Measurements from ENCODE around the gene RNF138.
"Not testable (repeated sequence)": the region's sequence is repeated elsewhere in the genome, so short reads cannot be mapped to it uniquely, and the experiment has no call there.

Gene RNF138

GRCh38 chr18:32086881-32087280 lies 4.8 kb upstream of the RNF138 start:
- no peak overlapping the region for H3K27ac Mint-ChIP-seq
- no peak for DNase-seq

GRCh38 chr18:32090831-32091230 lies 843 bp upstream of the RNF138 start:
- H3K27me3 Mint-ChIP-seq, H3K9me3 Mint-ChIP-seq, DNase-seq: not testable (repeated sequence)
- Mint-ChIP-seq H3K4me3 (peak overlapping the region; percentile 23), H3K36me3 (ENCODE audit: low read depth) (peaks cover 33% of the 10 kb centered on the region), H3K27ac (peak overlapping the region; percentile 79), H3K4me1 (ENCODE audit: low read depth) (peaks cover 39% of the 10 kb centered on the region)

More at GRCh38 chr18:32086881-32087280, 4.8 kb upstream of the RNF138 start:
- Mint-ChIP-seq H3K9me3 (no peaks in the 10 kb centered on the region), H3K27me3 (no peaks in the 10 kb centered on the region), H3K36me3 (ENCODE audit: low read depth) (peaks cover under 1% of the 10 kb centered on the region), H3K4me3 (no peak overlapping the region), H3K4me1 (ENCODE audit: low read depth) (peaks cover 38% of the 10 kb centered on the region)

GRCh38 chr18:32091325-32091723 lies 350 bp upstream of the RNF138 start:
- Mint-ChIP-seq H3K4me3 (peak overlapping the region; percentile 99), H3K4me1 (ENCODE audit: low read depth) (peaks cover 41% of the 10 kb centered on the region), H3K27ac (peak overlapping the region; percentile 98), H3K9me3 (no peaks in the 10 kb centered on the region), H3K27me3 (no peaks in the 10 kb centered on the region), H3K36me3 (ENCODE audit: low read depth) (peaks cover 37% of the 10 kb centered on the region)
- no peak for DNase-seq

GRCh38 chr18:32092422-32093101 lies 888 bp downstream of the RNF138 start:
- peaks cover 46% of the 10 kb centered on the region for H3K36me3 Mint-ChIP-seq (ENCODE audit: low read depth)
- peak; percentile 100 for DNase-seq

GRCh38 chr18:32093102-32093511 lies 1.4 kb downstream of the RNF138 start:
- Mint-ChIP-seq H3K27ac (peak overlapping the region; percentile 97), H3K9me3 (no peaks in the 10 kb centered on the region)
- peak; percentile 67 for DNase-seq

More at GRCh38 chr18:32092422-32093101, 888 bp downstream of the RNF138 start:
- H3K27ac Mint-ChIP-seq = peak overlapping the region; percentile 99
- peak overlapping the region; percentile 99 for H3K4me3 Mint-ChIP-seq
- H3K9me3 Mint-ChIP-seq = no peaks in the 10 kb centered on the region
- peaks cover 41% of the 10 kb centered on the region for H3K4me1 Mint-ChIP-seq (ENCODE audit: low read depth)
- no peaks in the 10 kb centered on the region for H3K27me3 Mint-ChIP-seq

GRCh38 chr18:32093523-32093922 lies 1.8 kb downstream of the RNF138 start:
- H3K9me3 Mint-ChIP-seq = no peaks in the 10 kb centered on the region
- DNase-seq = no peak
- H3K4me1 Mint-ChIP-seq (ENCODE audit: low read depth) = peaks cover 43% of the 10 kb centered on the region
- peak overlapping the region; percentile 97 for H3K27ac Mint-ChIP-seq
- no peaks in the 10 kb centered on the region for H3K27me3 Mint-ChIP-seq
- H3K4me3 Mint-ChIP-seq = peak overlapping the region; percentile 99
- peaks cover 50% of the 10 kb centered on the region for H3K36me3 Mint-ChIP-seq (ENCODE audit: low read depth)

More at GRCh38 chr18:32093102-32093511, 1.4 kb downstream of the RNF138 start:
- H3K27me3 Mint-ChIP-seq = no peaks in the 10 kb centered on the region
- peak overlapping the region; percentile 99 for H3K4me3 Mint-ChIP-seq
- peaks cover 43% of the 10 kb centered on the region for H3K4me1 Mint-ChIP-seq (ENCODE audit: low read depth)
- peaks cover 48% of the 10 kb centered on the region for H3K36me3 Mint-ChIP-seq (ENCODE audit: low read depth)

GRCh38 chr18:32095192-32095899 lies 3.7 kb downstream of the RNF138 start:
- peak overlapping the region; percentile 94 for H3K27ac Mint-ChIP-seq

GRCh38 chr18:32095900-32096229 lies 4.2 kb downstream of the RNF138 start:
- H3K4me1 Mint-ChIP-seq (ENCODE audit: low read depth) = peaks cover 57% of the 10 kb centered on the region
- peaks cover 70% of the 10 kb centered on the region for H3K36me3 Mint-ChIP-seq (ENCODE audit: low read depth)
- peak overlapping the region; percentile 99 for H3K4me3 Mint-ChIP-seq
- H3K27me3 Mint-ChIP-seq = no peaks in the 10 kb centered on the region
- H3K9me3 Mint-ChIP-seq = no peaks in the 10 kb centered on the region
- DNase-seq = no peak
- peak overlapping the region; percentile 94 for H3K27ac Mint-ChIP-seq

More at GRCh38 chr18:32095192-32095899, 3.7 kb downstream of the RNF138 start:
- DNase-seq = no peak
- H3K9me3 Mint-ChIP-seq = no peaks in the 10 kb centered on the region
- no peaks in the 10 kb centered on the region for H3K27me3 Mint-ChIP-seq
- H3K36me3 Mint-ChIP-seq (ENCODE audit: low read depth) = peaks cover 66% of the 10 kb centered on the region
- peaks cover 55% of the 10 kb centered on the region for H3K4me1 Mint-ChIP-seq (ENCODE audit: low read depth)
- H3K4me3 Mint-ChIP-seq = peak overlapping the region; percentile 99

GRCh38 chr18:32096946-32097345 lies 5.3 kb downstream of the RNF138 start:
- peaks cover 55% of the 10 kb centered on the region for H3K4me1 Mint-ChIP-seq (ENCODE audit: low read depth)

GRCh38 chr18:32104516-32104915 lies 12.8 kb downstream of the RNF138 start:
- Mint-ChIP-seq H3K9me3 (no peaks in the 10 kb centered on the region), H3K36me3 (ENCODE audit: low read depth) (peaks cover 73% of the 10 kb centered on the region), H3K4me1 (ENCODE audit: low read depth) (peaks cover 50% of the 10 kb centered on the region), H3K27ac (peak overlapping the region; percentile 9), H3K4me3 (no peak overlapping the region), H3K27me3 (no peaks in the 10 kb centered on the region)
- no peak for DNase-seq

More at GRCh38 chr18:32096946-32097345, 5.3 kb downstream of the RNF138 start:
- no peaks in the 10 kb centered on the region for H3K9me3 Mint-ChIP-seq
- no peaks in the 10 kb centered on the region for H3K27me3 Mint-ChIP-seq
- DNase-seq = no peak
- peaks cover 75% of the 10 kb centered on the region for H3K36me3 Mint-ChIP-seq (ENCODE audit: low read depth)
- H3K4me3 Mint-ChIP-seq = peak overlapping the region; percentile 99
- peak overlapping the region; percentile 94 for H3K27ac Mint-ChIP-seq

GRCh38 chr18:32110005-32110404 lies 18.3 kb downstream of the RNF138 start:
- no peaks in the 10 kb centered on the region for H3K27me3 Mint-ChIP-seq
- H3K4me3 Mint-ChIP-seq = no peak overlapping the region
- no peak for DNase-seq
- peaks cover 81% of the 10 kb centered on the region for H3K36me3 Mint-ChIP-seq (ENCODE audit: low read depth)
- no peaks in the 10 kb centered on the region for H3K9me3 Mint-ChIP-seq
- peaks cover 68% of the 10 kb centered on the region for H3K4me1 Mint-ChIP-seq (ENCODE audit: low read depth)
- H3K27ac Mint-ChIP-seq = no peak overlapping the region

- Mint-ChIP-seq H3K9me3 (no peaks in the 10 kb centered on the region), H3K4me1 (ENCODE audit: low read depth) (peaks cover 61% of the 10 kb centered on the region), H3K4me3 (no peak overlapping the region), H3K36me3 (ENCODE audit: low read depth) (peaks cover 83% of the 10 kb centered on the region), H3K27ac (peak overlapping the region; percentile 85), H3K27me3 (no peaks in the 10 kb centered on the region)
- DNase-seq = no peak
These were observed 20.0 kb downstream of the RNF138 start for GRCh38 chr18:32111706-32112105.

GRCh38 chr18:32112826-32113225 lies 21.2 kb downstream of the RNF138 start:
- Mint-ChIP-seq H3K4me3 (no peak overlapping the region), H3K4me1 (ENCODE audit: low read depth) (peaks cover 63% of the 10 kb centered on the region), H3K27ac (peak overlapping the region; percentile 47), H3K27me3 (no peaks in the 10 kb centered on the region), H3K9me3 (no peaks in the 10 kb centered on the region), H3K36me3 (ENCODE audit: low read depth) (peaks cover 86% of the 10 kb centered on the region)
- DNase-seq = no peak

GRCh38 chr18:32114293-32114942 lies 22.7 kb downstream of the RNF138 start:
- DNase-seq = no peak
- peak overlapping the region; percentile 35 for H3K27ac Mint-ChIP-seq
- peaks cover 87% of the 10 kb centered on the region for H3K36me3 Mint-ChIP-seq (ENCODE audit: low read depth)
- H3K4me1 Mint-ChIP-seq (ENCODE audit: low read depth) = peaks cover 55% of the 10 kb centered on the region
- H3K27me3 Mint-ChIP-seq = no peaks in the 10 kb centered on the region
- no peaks in the 10 kb centered on the region for H3K9me3 Mint-ChIP-seq
- no peak overlapping the region for H3K4me3 Mint-ChIP-seq

Data from activated T-cell treated with anti-CD3 and anti-CD28 coated beads, Interleukin-2, amount 50 U/mL, for 24 hours (primary cell).